Limb (tissue), 2 donors: ENCODE results near the gene PCBP3.

Experiments used
- DNase-seq, 2 donors: peaks; one replicate each; pipeline ENCODE4 v3.0.0-alpha.2; 2016; ENCODE audit errors: extremely low spot score in 2 of 2

PCBP3 gene

GRCh38 chr21:45906196-45906805, 262.8 kb downstream of the PCBP3 start:
- DNase-seq, result no peak

- no peak for DNase-seq
These were observed 263.3 kb downstream of the PCBP3 start for GRCh38 chr21:45906859-45907258.

GRCh38 chr21:45908536-45909237, 265.2 kb downstream of the PCBP3 start:
- DNase-seq, result no peak

GRCh38 chr21:45909238-45909988, 265.9 kb downstream of the PCBP3 start:
- peak in 1 of 2 donors; percentile 71 for DNase-seq

GRCh38 chr21:45910155-45910547, 266.6 kb downstream of the PCBP3 start:
- DNase-seq, result no peak

GRCh38 chr21:45910548-45911221, 267.2 kb downstream of the PCBP3 start:
- peak in 1 of 2 donors; percentile 74 for DNase-seq

- DNase-seq, result no peak
These were observed 268.3 kb downstream of the PCBP3 start for GRCh38 chr21:45911806-45912325.

GRCh38 chr21:45912611-45913417, 269.3 kb downstream of the PCBP3 start:
- DNase-seq, result no peak

GRCh38 chr21:45913418-45913765, 269.9 kb downstream of the PCBP3 start:
- no peak for DNase-seq

GRCh38 chr21:45913886-45914285, 270.4 kb downstream of the PCBP3 start:
- DNase-seq, result no peak

GRCh38 chr21:45914321-45914845, 270.9 kb downstream of the PCBP3 start:
- no peak for DNase-seq

- no peak for DNase-seq
These were observed 272.7 kb downstream of the PCBP3 start for GRCh38 chr21:45916011-45916840.

GRCh38 chr21:45917241-45917640, 273.7 kb downstream of the PCBP3 start:
- no peak for DNase-seq

GRCh38 chr21:45918011-45918410, 274.5 kb downstream of the PCBP3 start:
- no peak for DNase-seq

- no peak for DNase-seq
These were observed 275.4 kb downstream of the PCBP3 start for GRCh38 chr21:45918835-45919447.

GRCh38 chr21:45919593-45919992, 276.1 kb downstream of the PCBP3 start:
- DNase-seq, result no peak

GRCh38 chr21:45920824-45921600, 277.5 kb downstream of the PCBP3 start:
- no peak for DNase-seq

- no peak for DNase-seq
These were observed 278.4 kb downstream of the PCBP3 start for GRCh38 chr21:45921917-45922316.

- no peak for DNase-seq
These were observed 279.1 kb downstream of the PCBP3 start for GRCh38 chr21:45922648-45923047.
